Loucy (cell line): ENCODE results near the gene ADSL.

ENCODE experiments used
- H2AFZ ChIP-seq: fragments of 200-600 bp; sonication (generic); 2 replicates; pipeline ENCODE4 v1.6.0; 2016; ENCODE audit warnings: antibody characterized with exemption, mild to moderate bottlenecking, low read length, moderate library complexity
- H3F3A ChIP-seq: fragments of 200-600 bp; 2 replicates; pipeline ENCODE4 v1.6.0; 2016; ENCODE audit warnings: antibody characterized with exemption, low read depth, mild to moderate bottlenecking
- H3K27me3 ChIP-seq: fragments of 200-600 bp; sonication (generic); 2 replicates; pipeline ENCODE4 v1.6.1; 2014; ENCODE audit warnings: low read length, mild to moderate bottlenecking; ENCODE audit not compliant: insufficient read depth, poor library complexity, severe bottlenecking
- H3K36me3 ChIP-seq: fragments of 200-600 bp; sonication (generic); 2 replicates; pipeline ENCODE4 v1.6.1; 2016; ENCODE audit warnings: low read length; ENCODE audit not compliant: insufficient read depth
- H3K4me1 ChIP-seq: fragments of 200-600 bp; sonication (generic); 2 replicates; pipeline ENCODE4 v1.5.1; 2014; ENCODE audit warnings: low read length, mild to moderate bottlenecking; ENCODE audit not compliant: insufficient read depth, poor library complexity, severe bottlenecking
- H3K4me2 ChIP-seq: fragments of 200-600 bp; sonication (generic); 2 replicates; pipeline ENCODE4 v1.6.0; 2014; ENCODE audit warnings: antibody characterized with exemption, low read length, low read depth, mild to moderate bottlenecking; ENCODE audit not compliant: poor library complexity, severe bottlenecking
- H3K4me3 ChIP-seq: fragments of 200-600 bp; sonication (generic); 2 replicates; pipeline ENCODE4 v1.5.1; 2014; ENCODE audit warnings: low read length, mild to moderate bottlenecking, mixed read lengths; ENCODE audit not compliant: poor library complexity, severe bottlenecking
- H3K79me2 ChIP-seq: fragments of 200-600 bp; sonication (generic); 2 replicates; pipeline ENCODE4 v1.6.1; 2014; ENCODE audit warnings: low read length; ENCODE audit not compliant: insufficient read depth
- H3K9ac ChIP-seq: fragments of 200-600 bp; sonication (generic); 2 replicates; pipeline ENCODE4 v1.6.0; 2014; ENCODE audit warnings: mild to moderate bottlenecking, low read depth, low read length, moderate library complexity; ENCODE audit not compliant: poor library complexity, severe bottlenecking
- H3K9me2 ChIP-seq: fragments of 200-600 bp; sonication (generic); replicated peaks from 2 replicates; pipeline ENCODE4 v1.6.1; 2016; ENCODE audit warnings: low read depth, low read length, mixed read lengths
- H3K9me3 ChIP-seq: fragments of 200-600 bp; sonication (generic); 2 replicates; pipeline ENCODE4 v1.6.1; 2014; ENCODE audit warnings: mild to moderate bottlenecking, antibody characterized with exemption, low read length, low read depth; ENCODE audit not compliant: insufficient read depth
- H4K20me1 ChIP-seq: fragments of 200-600 bp; sonication (generic); 2 replicates; pipeline ENCODE4 v1.6.0; 2014; ENCODE audit warnings: antibody characterized with exemption, low read length, mild to moderate bottlenecking; ENCODE audit not compliant: insufficient read depth, poor library complexity, severe bottlenecking
- CTCF ChIP-seq: fragments of 200-600 bp; sonication (generic); conservative IDR thresholded peaks from 2 replicates; pipeline ENCODE4 v1.5.1; 2014; ENCODE audit warnings: mild to moderate bottlenecking, antibody characterized with exemption, low read length
- EZH2phosphoT487 ChIP-seq: fragments of 200-600 bp; IDR thresholded peaks from 2 replicates; pipeline ENCODE4 v1.6.1; 2018; ENCODE audit warnings: antibody characterized with exemption, mild to moderate bottlenecking, moderate library complexity, borderline replicate concordance

The ADSL gene

GRCh38 chr22:40326905-40327735 is 19.2 kb upstream of the ADSL start:
- no peaks in the 10 kb centered on the region for H3K9me2 ChIP-seq
- TF ChIP-seq EZH2phosphoT487 (no peak), CTCF (no peak)
- no peak overlapping the region for H3K9ac ChIP-seq
- H3F3A ChIP-seq: peaks cover 13% of the 10 kb centered on the region; the same call in 1 of the 2 replicates
- H3K4me2 ChIP-seq: no peak overlapping the region
- peaks cover 11% of the 10 kb centered on the region; the same call in 1 of the 2 replicates for H3K36me3 ChIP-seq
- no peaks in the 10 kb centered on the region for H3K9me3 ChIP-seq
- no peaks in the 10 kb centered on the region for H3K79me2 ChIP-seq
- no peak overlapping the region for H3K4me3 ChIP-seq
- peaks cover 72% of the 10 kb centered on the region for H3K4me1 ChIP-seq
- H4K20me1 ChIP-seq: no peaks in the 10 kb centered on the region
- H3K27me3 ChIP-seq: no peaks in the 10 kb centered on the region
- H2AFZ ChIP-seq: no peak overlapping the region

- TF ChIP-seq EZH2phosphoT487 (no peak), CTCF (no peak)
- no peaks in the 10 kb centered on the region for H3K9me3 ChIP-seq
- no peak overlapping the region for H2AFZ ChIP-seq
- H3K4me3 ChIP-seq: peak overlapping the region; percentile 35
- H3K9me2 ChIP-seq: no peaks in the 10 kb centered on the region
- no peaks in the 10 kb centered on the region for H3K36me3 ChIP-seq
- H4K20me1 ChIP-seq: no peaks in the 10 kb centered on the region
- peak overlapping the region; percentile 44 for H3K4me2 ChIP-seq
- H3K4me1 ChIP-seq: peaks cover 81% of the 10 kb centered on the region
- H3F3A ChIP-seq: peaks cover 13% of the 10 kb centered on the region; the same call in 1 of the 2 replicates
- H3K79me2 ChIP-seq: no peaks in the 10 kb centered on the region
- H3K9ac ChIP-seq: peak overlapping the region; percentile 36
- H3K27me3 ChIP-seq: no peaks in the 10 kb centered on the region
Measured at GRCh38 chr22:40328546-40329456, 17.5 kb upstream of the ADSL start.

- TF ChIP-seq EZH2phosphoT487 (no peak), CTCF (no peak)
- no peaks in the 10 kb centered on the region for H3K27me3 ChIP-seq
- peak overlapping the region; percentile 44 for H3K4me2 ChIP-seq
- no peak overlapping the region for H3K9ac ChIP-seq
- no peak overlapping the region for H2AFZ ChIP-seq
- peaks cover 15% of the 10 kb centered on the region; the same call in 1 of the 2 replicates for H3F3A ChIP-seq
- H3K9me3 ChIP-seq: no peaks in the 10 kb centered on the region
- H3K36me3 ChIP-seq: no peaks in the 10 kb centered on the region
- H3K9me2 ChIP-seq: no peaks in the 10 kb centered on the region
- peak overlapping the region; percentile 35 for H3K4me3 ChIP-seq
- no peaks in the 10 kb centered on the region for H4K20me1 ChIP-seq
- H3K79me2 ChIP-seq: no peaks in the 10 kb centered on the region
- H3K4me1 ChIP-seq: peaks cover 81% of the 10 kb centered on the region
Measured at GRCh38 chr22:40329466-40329865, 16.8 kb upstream of the ADSL start.
